WTC11 (cell line): ENCODE measurements around the gene DGKZ. TPM values are rescaled to one million over a fixed set of nuclear protein-coding genes. Genes with fewer than 3 reads are reported as not detected.

Source experiments
- ATAC-seq: fragments of 200-7000 bp; cut with Tn5 transposase; 2 replicates; pipeline ENCODE4 v1.10.0; 2021; ENCODE audit warnings: mild to moderate bottlenecking, moderate library complexity
- CTCF ChIA-PET: fragments of 300-600 bp; sonication (Branson Sonifier 250); formaldehyde crosslinking; loops from one replicate; lab custom pipeline; 2021; ENCODE audit warnings: antibody characterized with exemption; lab: Charles Lee
- POLR2A ChIA-PET: fragments of 350-600 bp; sonication (Branson Sonifier 250); formaldehyde crosslinking; loops from one replicate; lab custom pipeline; 2021; ENCODE audit warnings: antibody characterized with exemption; lab: Charles Lee
- DNase-seq: peaks from one replicate; pipeline ENCODE4 v3.0.0; 2021; ENCODE audit warnings: low spot score
- H3K27ac Mint-ChIP-seq: 2 replicates; pipeline ENCODE4 v1.8.0; 2021; ENCODE audit warnings: mixed read lengths
- H3K27me3 Mint-ChIP-seq: 2 replicates; pipeline ENCODE4 v1.8.0; 2021; ENCODE audit warnings: low read depth, mild to moderate bottlenecking, moderate library complexity, mixed read lengths
- H3K36me3 Mint-ChIP-seq: 2 replicates; pipeline ENCODE4 v1.8.0; 2021; ENCODE audit warnings: mixed read lengths
- H3K4me1 Mint-ChIP-seq: 2 replicates; pipeline ENCODE4 v1.8.0; 2022; ENCODE audit warnings: mixed read lengths
- H3K4me3 Mint-ChIP-seq: 2 replicates; pipeline ENCODE4 v1.8.0; 2021; ENCODE audit warnings: mild to moderate bottlenecking, moderate library complexity, mixed read lengths
- H3K9me3 Mint-ChIP-seq: 2 replicates; pipeline ENCODE4 v1.8.0; 2021; ENCODE audit warnings: mixed read lengths
- FOXK1 ChIP-seq: sonication (generic); formaldehyde crosslinking; IDR thresholded peaks from 2 replicates; pipeline ENCODE4 v1.8.0; 2022; ENCODE audit warnings: mild to moderate bottlenecking, moderate library complexity, missing genetic modification reagents
- IRF2 ChIP-seq: sonication (generic); formaldehyde crosslinking; IDR thresholded peaks from 2 replicates; pipeline ENCODE4 v1.8.0; 2022; ENCODE audit warnings: low read depth, missing genetic modification reagents, borderline replicate concordance
- TCF7 ChIP-seq: sonication (generic); formaldehyde crosslinking; IDR thresholded peaks from 2 replicates; pipeline ENCODE4 v1.8.0; 2022; ENCODE audit warnings: mild to moderate bottlenecking, low read depth, missing genetic modification reagents, moderate library complexity
- ZNF138 ChIP-seq: sonication (generic); formaldehyde crosslinking; conservative IDR thresholded peaks from 2 replicates; pipeline ENCODE4 v1.8.1; 2022; ENCODE audit warnings: mild to moderate bottlenecking, moderate library complexity, missing genetic modification reagents
- ZNF219 ChIP-seq: sonication (generic); formaldehyde crosslinking; IDR thresholded peaks from 2 replicates; pipeline ENCODE4 v1.8.0; 2023; ENCODE audit warnings: missing genetic modification reagents, mild to moderate bottlenecking, borderline replicate concordance
- ZNF396 ChIP-seq: fragments of 250-450 bp; sonication (Bioruptor Pico); IDR thresholded peaks from 2 replicates; pipeline ENCODE4 v1.8.0; 2021; ENCODE audit warnings: mild to moderate bottlenecking, moderate library complexity, borderline replicate concordance
- ZNF423 ChIP-seq: fragments of 250-450 bp; sonication (Bioruptor Pico); IDR thresholded peaks from 2 replicates; pipeline ENCODE4 v2.1.2; 2022; ENCODE audit warnings: mild to moderate bottlenecking, moderate library complexity
- total RNA-seq: library from RNA; stranded (reverse); gene quantifications from 3 replicates; pipeline ENCODE4 v1.2.3, GENCODE V29; 2021
- TF ChIP-seq, protein P1 (sequence below): fragments of 250-450 bp; sonication (Bioruptor Pico); IDR thresholded peaks from 2 replicates; pipeline ENCODE4 v1.9.0; 2021; ENCODE audit warnings: mild to moderate bottlenecking
- TF ChIP-seq, protein P2 (sequence below): fragments of 200-600 bp; IDR thresholded peaks from 2 replicates; pipeline ENCODE4 v1.8.0; 2022; ENCODE audit warnings: antibody characterized with exemption
- TF ChIP-seq, protein P3 (sequence below): sonication (generic); formaldehyde crosslinking; IDR thresholded peaks from 2 replicates; pipeline ENCODE4 v1.8.1; 2023; ENCODE audit warnings: mild to moderate bottlenecking, moderate library complexity, missing genetic modification reagents
- TF ChIP-seq, protein P4 (sequence below): fragments of 250-450 bp; sonication (Bioruptor Pico); IDR thresholded peaks from 2 replicates; pipeline ENCODE4 v1.9.0; 2021; ENCODE audit warnings: mild to moderate bottlenecking, borderline replicate concordance
- TF ChIP-seq, protein P5 (sequence below): sonication (generic); formaldehyde crosslinking; conservative IDR thresholded peaks from 2 replicates; pipeline ENCODE4 v1.8.1; 2022; ENCODE audit warnings: mild to moderate bottlenecking, missing genetic modification reagents
- TF ChIP-seq, protein P6 (sequence below): sonication (generic); formaldehyde crosslinking; IDR thresholded peaks from 2 replicates; pipeline ENCODE4 v1.8.1; 2023; ENCODE audit warnings: mild to moderate bottlenecking, missing genetic modification reagents, borderline replicate concordance

DGKZ gene
- total RNA-seq, 1 experiment from 2014 or later, result 139 TPM

DNA sequence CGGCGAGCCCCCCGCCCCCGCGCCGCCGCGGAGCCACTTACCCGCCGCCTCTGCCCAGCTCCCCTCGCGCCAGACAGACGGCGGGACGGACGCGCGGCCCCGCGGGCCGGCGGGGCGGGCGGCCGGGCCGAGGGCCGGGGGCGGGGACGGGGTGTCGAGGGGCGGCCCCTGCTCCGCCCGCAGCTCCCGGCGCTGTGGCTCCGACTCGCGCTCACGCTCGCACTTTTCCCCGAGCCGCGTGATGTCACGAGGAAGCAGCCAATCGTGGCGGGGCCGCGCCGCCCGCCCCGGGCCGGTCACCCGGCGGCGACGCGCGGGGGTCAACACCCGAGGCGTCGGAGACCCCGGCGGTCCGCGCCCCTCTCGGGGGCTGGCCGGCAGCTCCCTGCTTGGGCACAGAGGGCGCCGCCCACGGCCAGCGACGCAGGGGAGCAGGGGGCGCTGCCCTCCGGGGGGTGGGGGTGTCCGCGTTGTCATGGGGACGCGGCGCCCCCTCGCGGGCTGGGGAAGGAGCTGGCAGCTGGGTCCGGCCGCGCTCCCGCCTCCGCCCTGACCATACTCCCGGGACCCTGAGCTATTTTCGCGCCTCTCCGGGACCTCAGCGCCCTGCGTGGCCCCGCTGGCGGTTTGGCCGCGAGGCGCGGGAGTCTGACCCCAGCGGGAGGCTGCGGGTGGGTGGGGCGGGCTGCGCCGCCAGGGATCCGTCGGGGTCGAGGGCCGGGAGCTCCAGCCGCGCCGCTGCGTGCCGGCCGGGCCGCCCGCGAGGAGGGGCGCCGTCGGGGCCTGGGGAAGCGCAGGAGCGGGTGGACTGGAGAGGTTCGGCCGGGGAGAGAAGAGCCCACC lies 44.5 kb downstream of the DGKZ start, which contains the start of gene CHRM4:
TSS of gene CHRM4 (minus strand) at position 199 of the 843 bp plus-strand sequence. CDS start 5,219 bp downstream, outside the sequence.
- no peaks in the 10 kb centered on the region for H3K9me3 Mint-ChIP-seq
- H3K27ac Mint-ChIP-seq, result no peak within 1 kb of the TSS
- peak; percentile 69 for DNase-seq
- no peaks in the 10 kb centered on the region for H3K36me3 Mint-ChIP-seq
- H3K27me3 Mint-ChIP-seq, result peaks cover 56% of the 10 kb centered on the region
- POLR2A ChIA-PET, result interaction anchor here (0.5 to 1.3 kb wide), 9 partner anchors 8 to 1282 kb away, joined by 3 to 5 read pairs (median 3); no protein-coding TSS in a partner anchor
- peaks cover 29% of the 10 kb centered on the region for H3K4me1 Mint-ChIP-seq
- CTCF ChIA-PET, result interaction anchor here (0.5 to 6.6 kb wide), 67 partner anchors 8 to 1139 kb away, joined by 3 to 96 read pairs (median 4); partner anchors contain the start of genes ATG13, CREB3L1, DGKZ and LARGE2
- H3K4me3 Mint-ChIP-seq, result peak within 1 kb of the TSS; percentile 84
- ATAC-seq, result peak; percentile 15
- TF ChIP-seq, protein P1, sequence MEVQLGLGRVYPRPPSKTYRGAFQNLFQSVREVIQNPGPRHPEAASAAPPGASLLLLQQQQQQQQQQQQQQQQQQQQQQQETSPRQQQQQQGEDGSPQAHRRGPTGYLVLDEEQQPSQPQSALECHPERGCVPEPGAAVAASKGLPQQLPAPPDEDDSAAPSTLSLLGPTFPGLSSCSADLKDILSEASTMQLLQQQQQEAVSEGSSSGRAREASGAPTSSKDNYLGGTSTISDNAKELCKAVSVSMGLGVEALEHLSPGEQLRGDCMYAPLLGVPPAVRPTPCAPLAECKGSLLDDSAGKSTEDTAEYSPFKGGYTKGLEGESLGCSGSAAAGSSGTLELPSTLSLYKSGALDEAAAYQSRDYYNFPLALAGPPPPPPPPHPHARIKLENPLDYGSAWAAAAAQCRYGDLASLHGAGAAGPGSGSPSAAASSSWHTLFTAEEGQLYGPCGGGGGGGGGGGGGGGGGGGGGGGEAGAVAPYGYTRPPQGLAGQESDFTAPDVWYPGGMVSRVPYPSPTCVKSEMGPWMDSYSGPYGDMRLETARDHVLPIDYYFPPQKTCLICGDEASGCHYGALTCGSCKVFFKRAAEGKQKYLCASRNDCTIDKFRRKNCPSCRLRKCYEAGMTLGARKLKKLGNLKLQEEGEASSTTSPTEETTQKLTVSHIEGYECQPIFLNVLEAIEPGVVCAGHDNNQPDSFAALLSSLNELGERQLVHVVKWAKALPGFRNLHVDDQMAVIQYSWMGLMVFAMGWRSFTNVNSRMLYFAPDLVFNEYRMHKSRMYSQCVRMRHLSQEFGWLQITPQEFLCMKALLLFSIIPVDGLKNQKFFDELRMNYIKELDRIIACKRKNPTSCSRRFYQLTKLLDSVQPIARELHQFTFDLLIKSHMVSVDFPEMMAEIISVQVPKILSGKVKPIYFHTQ (CRISPR knock-in tag), result no peak
- TF ChIP-seq ZNF423 (CRISPR knock-in tag) (peak; percentile 74), ZNF219 (CRISPR knock-in tag) (no peak), ZNF396 (CRISPR knock-in tag) (no peak), FOXK1 (CRISPR knock-in tag) (no peak), IRF2 (CRISPR knock-in tag) (no peak)
- TF ChIP-seq, protein P2, sequence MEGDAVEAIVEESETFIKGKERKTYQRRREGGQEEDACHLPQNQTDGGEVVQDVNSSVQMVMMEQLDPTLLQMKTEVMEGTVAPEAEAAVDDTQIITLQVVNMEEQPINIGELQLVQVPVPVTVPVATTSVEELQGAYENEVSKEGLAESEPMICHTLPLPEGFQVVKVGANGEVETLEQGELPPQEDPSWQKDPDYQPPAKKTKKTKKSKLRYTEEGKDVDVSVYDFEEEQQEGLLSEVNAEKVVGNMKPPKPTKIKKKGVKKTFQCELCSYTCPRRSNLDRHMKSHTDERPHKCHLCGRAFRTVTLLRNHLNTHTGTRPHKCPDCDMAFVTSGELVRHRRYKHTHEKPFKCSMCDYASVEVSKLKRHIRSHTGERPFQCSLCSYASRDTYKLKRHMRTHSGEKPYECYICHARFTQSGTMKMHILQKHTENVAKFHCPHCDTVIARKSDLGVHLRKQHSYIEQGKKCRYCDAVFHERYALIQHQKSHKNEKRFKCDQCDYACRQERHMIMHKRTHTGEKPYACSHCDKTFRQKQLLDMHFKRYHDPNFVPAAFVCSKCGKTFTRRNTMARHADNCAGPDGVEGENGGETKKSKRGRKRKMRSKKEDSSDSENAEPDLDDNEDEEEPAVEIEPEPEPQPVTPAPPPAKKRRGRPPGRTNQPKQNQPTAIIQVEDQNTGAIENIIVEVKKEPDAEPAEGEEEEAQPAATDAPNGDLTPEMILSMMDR, result peak; percentile 55
- TF ChIP-seq, protein P3, sequence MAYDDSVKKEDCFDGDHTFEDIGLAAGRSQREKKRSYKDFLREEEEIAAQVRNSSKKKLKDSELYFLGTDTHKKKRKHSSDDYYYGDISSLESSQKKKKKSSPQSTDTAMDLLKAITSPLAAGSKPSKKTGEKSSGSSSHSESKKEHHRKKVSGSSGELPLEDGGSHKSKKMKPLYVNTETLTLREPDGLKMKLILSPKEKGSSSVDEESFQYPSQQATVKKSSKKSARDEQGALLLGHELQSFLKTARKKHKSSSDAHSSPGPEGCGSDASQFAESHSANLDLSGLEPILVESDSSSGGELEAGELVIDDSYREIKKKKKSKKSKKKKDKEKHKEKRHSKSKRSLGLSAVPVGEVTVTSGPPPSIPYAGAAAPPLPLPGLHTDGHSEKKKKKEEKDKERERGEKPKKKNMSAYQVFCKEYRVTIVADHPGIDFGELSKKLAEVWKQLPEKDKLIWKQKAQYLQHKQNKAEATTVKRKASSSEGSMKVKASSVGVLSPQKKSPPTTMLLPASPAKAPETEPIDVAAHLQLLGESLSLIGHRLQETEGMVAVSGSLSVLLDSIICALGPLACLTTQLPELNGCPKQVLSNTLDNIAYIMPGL (CRISPR knock-in tag), result 0 out of 2 replicates have a peak, but pooled peaks have one; percentile 13

DNA sequence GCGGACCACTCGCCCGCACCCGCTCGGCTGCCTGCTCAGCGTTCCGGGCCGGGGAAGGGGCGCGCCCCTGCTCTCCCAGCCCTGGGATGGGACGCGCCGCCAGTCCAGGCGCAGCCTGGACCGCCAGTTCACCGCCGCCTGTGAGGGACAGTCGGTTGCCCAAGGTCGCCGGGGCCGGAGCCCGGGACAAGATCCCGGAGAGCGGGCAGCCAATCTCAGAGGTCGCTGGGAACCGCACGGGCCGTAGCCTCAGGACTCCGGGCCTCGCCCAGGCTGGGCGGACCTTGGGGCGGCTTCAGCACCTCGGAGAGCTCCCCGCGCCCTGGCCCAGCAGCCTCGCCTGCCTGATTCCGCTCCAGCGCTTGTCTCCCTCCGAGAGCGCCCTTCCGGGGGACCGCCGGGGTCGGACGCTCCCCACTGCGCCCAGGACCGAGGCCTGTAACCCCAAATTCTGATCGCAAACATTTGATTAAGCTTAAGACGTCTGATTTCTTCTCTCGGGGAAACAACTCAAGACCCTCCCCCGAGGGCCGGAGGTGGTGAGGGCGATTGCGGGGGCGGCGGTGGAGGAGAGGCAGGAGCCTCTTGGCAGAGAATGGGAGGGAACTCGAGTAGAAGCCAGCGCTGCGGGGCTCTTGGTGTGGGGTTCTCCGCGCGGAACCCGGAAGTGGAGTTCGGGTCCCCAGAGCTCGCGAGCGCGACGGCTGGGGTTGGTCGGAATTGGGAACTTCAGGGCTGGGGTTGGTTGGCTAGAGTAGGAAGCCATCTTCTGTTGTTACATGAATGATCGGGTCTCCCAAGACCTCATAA lies 45.4 kb downstream of the DGKZ start:
- Mint-ChIP-seq H3K4me3 (peak overlapping the region; percentile 84), H3K4me1 (peaks cover 25% of the 10 kb centered on the region), H3K27me3 (peaks cover 49% of the 10 kb centered on the region), H3K27ac (no peak overlapping the region), H3K9me3 (no peaks in the 10 kb centered on the region), H3K36me3 (no peaks in the 10 kb centered on the region; the same call in 1 of the 2 replicates)
- POLR2A ChIA-PET, result interaction anchor here (0.5 to 1.3 kb wide), 7 partner anchors 9 to 1199 kb away, joined by 3 to 5 read pairs (median 3); no protein-coding TSS in a partner anchor
- ATAC-seq, result peak; percentile 66
- DNase-seq, result peak; percentile 92
- CTCF ChIA-PET, result interaction anchor here (0.6 to 6.6 kb wide), 61 partner anchors 8 to 521 kb away, joined by 3 to 96 read pairs (median 4); partner anchors contain the start of genes ATG13, CREB3L1, DGKZ and LARGE2
- TF ChIP-seq ZNF396 (CRISPR knock-in tag), result no peak
- no peak for TF ChIP-seq ZNF138 (CRISPR knock-in tag)
- TF ChIP-seq, protein P4, sequence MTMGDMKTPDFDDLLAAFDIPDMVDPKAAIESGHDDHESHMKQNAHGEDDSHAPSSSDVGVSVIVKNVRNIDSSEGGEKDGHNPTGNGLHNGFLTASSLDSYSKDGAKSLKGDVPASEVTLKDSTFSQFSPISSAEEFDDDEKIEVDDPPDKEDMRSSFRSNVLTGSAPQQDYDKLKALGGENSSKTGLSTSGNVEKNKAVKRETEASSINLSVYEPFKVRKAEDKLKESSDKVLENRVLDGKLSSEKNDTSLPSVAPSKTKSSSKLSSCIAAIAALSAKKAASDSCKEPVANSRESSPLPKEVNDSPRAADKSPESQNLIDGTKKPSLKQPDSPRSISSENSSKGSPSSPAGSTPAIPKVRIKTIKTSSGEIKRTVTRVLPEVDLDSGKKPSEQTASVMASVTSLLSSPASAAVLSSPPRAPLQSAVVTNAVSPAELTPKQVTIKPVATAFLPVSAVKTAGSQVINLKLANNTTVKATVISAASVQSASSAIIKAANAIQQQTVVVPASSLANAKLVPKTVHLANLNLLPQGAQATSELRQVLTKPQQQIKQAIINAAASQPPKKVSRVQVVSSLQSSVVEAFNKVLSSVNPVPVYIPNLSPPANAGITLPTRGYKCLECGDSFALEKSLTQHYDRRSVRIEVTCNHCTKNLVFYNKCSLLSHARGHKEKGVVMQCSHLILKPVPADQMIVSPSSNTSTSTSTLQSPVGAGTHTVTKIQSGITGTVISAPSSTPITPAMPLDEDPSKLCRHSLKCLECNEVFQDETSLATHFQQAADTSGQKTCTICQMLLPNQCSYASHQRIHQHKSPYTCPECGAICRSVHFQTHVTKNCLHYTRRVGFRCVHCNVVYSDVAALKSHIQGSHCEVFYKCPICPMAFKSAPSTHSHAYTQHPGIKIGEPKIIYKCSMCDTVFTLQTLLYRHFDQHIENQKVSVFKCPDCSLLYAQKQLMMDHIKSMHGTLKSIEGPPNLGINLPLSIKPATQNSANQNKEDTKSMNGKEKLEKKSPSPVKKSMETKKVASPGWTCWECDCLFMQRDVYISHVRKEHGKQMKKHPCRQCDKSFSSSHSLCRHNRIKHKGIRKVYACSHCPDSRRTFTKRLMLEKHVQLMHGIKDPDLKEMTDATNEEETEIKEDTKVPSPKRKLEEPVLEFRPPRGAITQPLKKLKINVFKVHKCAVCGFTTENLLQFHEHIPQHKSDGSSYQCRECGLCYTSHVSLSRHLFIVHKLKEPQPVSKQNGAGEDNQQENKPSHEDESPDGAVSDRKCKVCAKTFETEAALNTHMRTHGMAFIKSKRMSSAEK (CRISPR knock-in tag), result no peak
- peak; percentile 97 for TF ChIP-seq TCF7 (CRISPR knock-in tag)
- TF ChIP-seq, protein P5, sequence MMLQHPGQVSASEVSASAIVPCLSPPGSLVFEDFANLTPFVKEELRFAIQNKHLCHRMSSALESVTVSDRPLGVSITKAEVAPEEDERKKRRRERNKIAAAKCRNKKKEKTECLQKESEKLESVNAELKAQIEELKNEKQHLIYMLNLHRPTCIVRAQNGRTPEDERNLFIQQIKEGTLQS (CRISPR knock-in tag), result 0 out of 2 replicates have a peak, but pooled peaks have one; percentile 27
- TF ChIP-seq, protein P6, sequence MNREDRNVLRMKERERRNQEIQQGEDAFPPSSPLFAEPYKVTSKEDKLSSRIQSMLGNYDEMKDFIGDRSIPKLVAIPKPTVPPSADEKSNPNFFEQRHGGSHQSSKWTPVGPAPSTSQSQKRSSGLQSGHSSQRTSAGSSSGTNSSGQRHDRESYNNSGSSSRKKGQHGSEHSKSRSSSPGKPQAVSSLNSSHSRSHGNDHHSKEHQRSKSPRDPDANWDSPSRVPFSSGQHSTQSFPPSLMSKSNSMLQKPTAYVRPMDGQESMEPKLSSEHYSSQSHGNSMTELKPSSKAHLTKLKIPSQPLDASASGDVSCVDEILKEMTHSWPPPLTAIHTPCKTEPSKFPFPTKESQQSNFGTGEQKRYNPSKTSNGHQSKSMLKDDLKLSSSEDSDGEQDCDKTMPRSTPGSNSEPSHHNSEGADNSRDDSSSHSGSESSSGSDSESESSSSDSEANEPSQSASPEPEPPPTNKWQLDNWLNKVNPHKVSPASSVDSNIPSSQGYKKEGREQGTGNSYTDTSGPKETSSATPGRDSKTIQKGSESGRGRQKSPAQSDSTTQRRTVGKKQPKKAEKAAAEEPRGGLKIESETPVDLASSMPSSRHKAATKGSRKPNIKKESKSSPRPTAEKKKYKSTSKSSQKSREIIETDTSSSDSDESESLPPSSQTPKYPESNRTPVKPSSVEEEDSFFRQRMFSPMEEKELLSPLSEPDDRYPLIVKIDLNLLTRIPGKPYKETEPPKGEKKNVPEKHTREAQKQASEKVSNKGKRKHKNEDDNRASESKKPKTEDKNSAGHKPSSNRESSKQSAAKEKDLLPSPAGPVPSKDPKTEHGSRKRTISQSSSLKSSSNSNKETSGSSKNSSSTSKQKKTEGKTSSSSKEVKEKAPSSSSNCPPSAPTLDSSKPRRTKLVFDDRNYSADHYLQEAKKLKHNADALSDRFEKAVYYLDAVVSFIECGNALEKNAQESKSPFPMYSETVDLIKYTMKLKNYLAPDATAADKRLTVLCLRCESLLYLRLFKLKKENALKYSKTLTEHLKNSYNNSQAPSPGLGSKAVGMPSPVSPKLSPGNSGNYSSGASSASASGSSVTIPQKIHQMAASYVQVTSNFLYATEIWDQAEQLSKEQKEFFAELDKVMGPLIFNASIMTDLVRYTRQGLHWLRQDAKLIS (CRISPR knock-in tag), result peak; percentile 69; the same call in 1 of the 2 replicates
